Right lung (tissue), 10 donors: ENCODE results near the gene SNRNP25. TPM values are rescaled to one million over a fixed set of nuclear protein-coding genes. Genes with fewer than 3 reads are reported as not detected.
A peak's percentile ranks its signal among the peaks of the same experiment; 100 is the strongest.
"Not testable (repeated sequence)": the region's sequence is repeated elsewhere in the genome, so short reads cannot be mapped to it uniquely, and the experiment has no call there.

Experiments used
- DNase-seq, 2 donors: peaks; one replicate each; pipeline ENCODE4 v3.0.0-alpha.2; 2013
- long read RNA-seq, 8 donors: transcript quantifications; one replicate each; lab custom pipeline, GENCODE V29; 2026
- polyA plus RNA-seq, 5 donors: library from polyadenylated mRNA; unstranded; fragments of 120-200 nt; gene quantifications; one replicate each; pipeline versions ENCODE4 v1.2.1 to v1.2.3, GENCODE V29; 2013; ENCODE audit warnings: inconsistent platforms in 1 of 5, low replicate concordance in 1 of 5; ENCODE audit not compliant: insufficient read length in 5 of 5, insufficient read depth in 1 of 5

SNRNP25 gene
- polyA plus RNA-seq: 10 to 100 TPM; 35.8 to 57.7 (median 37.3) TPM
- long read RNA-seq, donor 1, transcript SNRNP25-201 (5 exons, 1,905 nt): major isoform, 23 of 32 reads
- long read RNA-seq, donor 1, partial matches to known transcripts: 9 of 32 reads
- long read RNA-seq, donor 1, other reads (novel, unspliced or antisense): 0 of 32 reads
- long read RNA-seq, donor 2, transcript SNRNP25-201 (5 exons, 1,905 nt): major isoform, 21 of 22 reads
- long read RNA-seq, donor 2, partial matches to known transcripts: 0 of 22 reads
- long read RNA-seq, donor 2, other reads (novel, unspliced or antisense): 0 of 22 reads
- long read RNA-seq, donor 3, transcript SNRNP25-201 (5 exons, 1,905 nt): major isoform, 22 of 86 reads
- long read RNA-seq, donor 3, partial matches to known transcripts: 10 of 86 reads
- long read RNA-seq, donor 3, other reads (novel, unspliced or antisense): 53 of 86 reads
- long read RNA-seq, donor 4, transcript SNRNP25-201 (5 exons, 1,905 nt): major isoform, 12 of 13 reads
- long read RNA-seq, donor 4, partial matches to known transcripts: 0 of 13 reads
- long read RNA-seq, donor 4, other reads (novel, unspliced or antisense): 0 of 13 reads
- long read RNA-seq, donor 5, transcript SNRNP25-201 (5 exons, 1,905 nt): major isoform, 35 of 42 reads
- long read RNA-seq, donor 5, partial matches to known transcripts: 5 of 42 reads
- long read RNA-seq, donor 5, other reads (novel, unspliced or antisense): 0 of 42 reads
- long read RNA-seq, donor 6, transcript SNRNP25-201 (5 exons, 1,905 nt): major isoform, 25 of 63 reads
- long read RNA-seq, donor 6, partial matches to known transcripts: 35 of 63 reads
- long read RNA-seq, donor 6, other reads (novel, unspliced or antisense): 0 of 63 reads
- long read RNA-seq, donor 7, transcript SNRNP25-201 (5 exons, 1,905 nt): major isoform, 28 of 29 reads
- long read RNA-seq, donor 7, partial matches to known transcripts: 0 of 29 reads
- long read RNA-seq, donor 7, other reads (novel, unspliced or antisense): 0 of 29 reads
- long read RNA-seq, donor 8, transcript SNRNP25-201 (5 exons, 1,905 nt): major isoform, 18 of 19 reads
- long read RNA-seq, donor 8, partial matches to known transcripts: 0 of 19 reads
- long read RNA-seq, donor 8, other reads (novel, unspliced or antisense): 0 of 19 reads

GRCh38 chr16:53346-54236, at the start of gene SNRNP25, which contains the start of gene POLR3K:
Gene SNRNP25 (plus strand): TSS chr16:53828. CDS start chr16:54017, 189 bp downstream.
Gene POLR3K (minus strand): TSS chr16:53608. CDS start chr16:53586, 22 bp downstream.
- peak; percentile 94 to 97 for DNase-seq

GRCh38 chr16:9903-10665, 43.5 kb upstream of the SNRNP25 start:
- DNase-seq: peak in 1 of 2 donors; percentile 11

- not testable (repeated sequence) for DNase-seq
Observed at GRCh38 chr16:10772-11171, 42.9 kb upstream of the SNRNP25 start.

- not testable (repeated sequence) for DNase-seq
Observed at GRCh38 chr16:17062-17765, 36.4 kb upstream of the SNRNP25 start.

GRCh38 chr16:20886-21285, 32.7 kb upstream of the SNRNP25 start:
- not testable (repeated sequence) for DNase-seq

GRCh38 chr16:24151-24550, 29.5 kb upstream of the SNRNP25 start:
- DNase-seq: not testable (repeated sequence)

GRCh38 chr16:25926-26348, 27.7 kb upstream of the SNRNP25 start:
- not testable (repeated sequence) for DNase-seq

DNA sequence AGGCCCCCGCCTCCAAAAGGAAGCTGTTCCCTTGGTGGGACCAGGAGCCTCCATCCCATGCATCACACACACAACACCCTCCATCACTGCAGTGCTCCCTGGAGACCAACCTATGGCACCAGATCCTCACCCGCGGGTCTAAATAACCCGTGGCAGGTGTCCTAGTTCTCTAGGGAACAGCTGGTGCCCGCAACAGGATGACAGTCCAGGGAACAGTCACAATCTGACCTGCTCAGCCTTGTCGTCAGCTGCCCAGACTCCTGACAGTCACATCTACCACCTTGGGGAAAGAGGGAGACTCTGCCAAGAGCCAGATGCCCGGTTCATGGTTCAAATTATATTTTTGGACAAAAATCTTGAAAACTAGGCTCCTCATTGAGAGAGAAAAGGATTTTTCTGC, 23.0 kb upstream of the SNRNP25 start:
- DNase-seq: not testable (repeated sequence)

- DNase-seq: not testable (repeated sequence)
Observed at GRCh38 chr16:33154-33876, 20.3 kb upstream of the SNRNP25 start.

- DNase-seq: no peak
Observed at GRCh38 chr16:33877-34647, 19.6 kb upstream of the SNRNP25 start.

- DNase-seq: no peak
Observed at GRCh38 chr16:34648-34987, 19.0 kb upstream of the SNRNP25 start.

DNA sequence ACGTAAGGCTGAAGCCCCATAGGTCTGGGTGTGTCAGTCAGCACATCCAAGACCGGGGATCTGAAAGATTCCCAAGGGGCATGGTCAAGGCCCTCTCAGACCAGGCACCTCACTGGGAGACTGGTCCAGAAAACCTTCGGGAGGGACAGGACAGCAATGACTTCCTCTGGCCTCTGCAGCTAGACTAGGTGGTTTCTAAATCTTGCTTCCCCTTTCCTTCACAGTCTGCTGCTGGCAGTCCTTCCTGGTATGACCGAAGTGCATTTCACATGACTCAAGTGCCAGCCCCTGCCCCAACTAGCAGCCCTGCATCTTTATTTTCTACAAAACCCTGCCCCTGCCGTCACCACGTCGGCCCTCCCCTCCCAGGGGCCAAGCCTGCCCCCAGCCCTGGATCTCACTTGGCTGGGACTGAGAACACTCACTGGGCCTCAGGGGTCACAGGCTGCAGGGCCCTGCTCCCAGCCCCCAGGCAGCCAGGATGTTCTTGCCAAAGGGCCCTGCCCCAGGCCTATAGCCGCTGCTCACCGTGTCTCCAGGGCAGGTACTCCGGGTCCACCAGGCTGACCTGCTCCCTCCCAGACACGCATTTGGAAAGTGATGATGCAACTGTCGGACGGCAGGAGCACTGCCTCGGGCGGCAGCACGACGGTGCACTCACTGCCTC, 18.5 kb upstream of the SNRNP25 start:
- no peak for DNase-seq

DNA sequence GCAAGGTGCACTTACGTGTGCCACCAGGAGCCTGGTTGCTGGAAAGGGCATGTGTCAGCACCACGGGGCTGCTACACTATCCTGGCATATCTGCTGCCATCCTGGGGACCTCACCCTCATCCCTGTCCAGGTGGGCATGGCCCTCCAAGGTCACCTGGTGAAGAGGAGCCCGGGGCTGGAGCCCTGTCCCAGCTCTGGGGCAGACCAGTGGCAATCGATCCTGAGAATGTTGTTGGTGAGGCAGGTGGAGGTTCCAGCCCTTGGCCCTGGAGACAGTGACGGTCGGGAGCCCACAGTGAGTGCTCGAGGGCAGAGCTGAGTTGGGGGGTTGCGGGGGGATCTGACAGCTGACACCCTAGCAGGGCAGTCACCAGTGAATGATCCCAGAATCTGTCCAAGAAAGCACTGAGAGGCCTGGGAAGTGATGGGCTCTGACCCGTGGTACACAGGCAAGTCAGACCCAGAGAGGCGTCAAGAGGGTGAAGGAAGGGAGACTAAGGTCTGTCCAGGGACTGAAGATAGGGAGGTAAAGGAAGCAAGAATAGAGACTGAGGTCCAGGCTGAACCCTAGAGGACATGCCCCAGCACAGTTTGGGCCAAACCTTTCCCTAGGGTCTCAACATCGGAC, 17.8 kb upstream of the SNRNP25 start:
- no peak for DNase-seq

DNA sequence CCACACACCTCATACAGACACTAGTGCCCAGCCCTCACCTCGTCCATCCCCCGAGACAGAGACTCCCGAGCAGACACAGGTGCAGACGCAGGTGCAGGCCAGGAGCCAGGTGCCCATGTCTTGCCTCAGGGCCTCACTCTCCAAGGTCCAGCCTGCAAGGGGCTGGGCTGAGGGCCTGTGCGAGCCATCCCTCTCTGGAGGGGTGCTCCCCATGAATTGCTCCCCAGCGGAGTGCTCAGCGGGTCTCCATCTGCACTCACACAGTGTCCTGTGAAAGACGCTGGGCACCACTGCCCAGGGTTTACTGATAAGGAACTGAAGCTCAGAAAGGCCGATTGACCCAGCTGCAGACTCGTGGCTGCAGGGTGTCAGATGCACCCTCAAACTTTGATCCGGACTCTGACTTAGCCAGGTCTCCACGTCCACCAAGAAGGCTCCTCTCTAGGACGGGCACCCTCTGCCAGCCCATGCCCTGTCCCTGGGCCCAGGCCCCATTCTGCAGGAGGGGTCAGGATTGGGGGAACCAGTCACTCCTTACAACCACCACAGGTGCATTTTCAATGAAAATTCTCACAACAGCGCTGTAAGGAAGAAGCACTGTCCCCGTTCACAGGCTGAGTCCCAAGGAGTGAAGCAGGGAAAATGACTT, 17.2 kb upstream of the SNRNP25 start:
- DNase-seq: no peak

DNA sequence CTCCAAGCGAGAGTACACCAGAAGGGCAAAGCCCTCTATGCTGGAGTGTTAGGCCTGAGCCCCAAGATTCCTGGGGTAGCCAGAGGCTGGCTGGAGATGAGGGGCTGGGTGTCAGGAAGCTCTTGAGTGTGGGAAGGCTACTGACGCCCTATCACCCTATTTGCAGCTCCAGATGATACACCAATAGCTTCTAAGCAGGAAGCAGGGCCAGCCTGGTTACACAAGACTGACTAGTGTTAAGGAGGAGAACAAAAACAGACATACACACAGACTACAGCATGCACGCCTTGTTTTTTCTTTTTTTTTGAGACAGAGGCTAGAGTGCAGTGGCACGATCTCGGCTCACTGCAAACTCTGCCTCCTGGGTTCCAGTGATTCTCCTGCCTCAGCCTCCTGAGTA, 16.1 kb upstream of the SNRNP25 start:
- no peak for DNase-seq

DNA sequence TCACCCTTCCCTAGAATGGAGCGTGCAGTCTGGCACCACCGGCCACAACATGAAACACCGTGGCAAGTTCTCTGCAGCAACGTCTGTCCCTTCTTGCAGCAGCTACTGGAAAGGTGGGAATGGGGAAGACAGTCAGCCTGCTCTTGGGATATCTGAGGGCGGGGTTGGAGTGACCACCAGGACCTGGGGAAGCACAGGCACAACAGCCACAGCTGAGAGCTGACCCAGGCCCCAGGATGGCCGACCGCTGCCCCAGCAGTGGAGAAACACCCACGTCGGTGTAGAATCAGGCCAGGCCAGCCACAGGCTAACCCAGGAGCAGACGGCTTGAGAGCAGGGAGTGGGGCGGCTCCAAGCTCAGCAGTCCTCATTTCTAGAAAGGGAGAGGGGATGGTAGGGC, 15.4 kb upstream of the SNRNP25 start:
- not testable (repeated sequence) for DNase-seq
